AG10803 (cell line): ENCODE measurements around the gene GRIK3.

Experiments used
- DNase-seq: peaks from one replicate; pipeline ENCODE4 v3.0.0; 2010; ENCODE audit warnings: low read depth
- H3K4me3 ChIP-seq: 2 replicates; pipeline ENCODE4 v1.5.1; 2011; ENCODE audit warnings: mild to moderate bottlenecking, low read length, control low read depth
- TF ChIP-seq, protein P1 (sequence below): conservative IDR thresholded peaks from 2 replicates; pipeline ENCODE4 v1.5.1; 2011; ENCODE audit warnings: mild to moderate bottlenecking, low read length, control low read depth, inconsistent platforms

GRIK3 gene

DNA sequence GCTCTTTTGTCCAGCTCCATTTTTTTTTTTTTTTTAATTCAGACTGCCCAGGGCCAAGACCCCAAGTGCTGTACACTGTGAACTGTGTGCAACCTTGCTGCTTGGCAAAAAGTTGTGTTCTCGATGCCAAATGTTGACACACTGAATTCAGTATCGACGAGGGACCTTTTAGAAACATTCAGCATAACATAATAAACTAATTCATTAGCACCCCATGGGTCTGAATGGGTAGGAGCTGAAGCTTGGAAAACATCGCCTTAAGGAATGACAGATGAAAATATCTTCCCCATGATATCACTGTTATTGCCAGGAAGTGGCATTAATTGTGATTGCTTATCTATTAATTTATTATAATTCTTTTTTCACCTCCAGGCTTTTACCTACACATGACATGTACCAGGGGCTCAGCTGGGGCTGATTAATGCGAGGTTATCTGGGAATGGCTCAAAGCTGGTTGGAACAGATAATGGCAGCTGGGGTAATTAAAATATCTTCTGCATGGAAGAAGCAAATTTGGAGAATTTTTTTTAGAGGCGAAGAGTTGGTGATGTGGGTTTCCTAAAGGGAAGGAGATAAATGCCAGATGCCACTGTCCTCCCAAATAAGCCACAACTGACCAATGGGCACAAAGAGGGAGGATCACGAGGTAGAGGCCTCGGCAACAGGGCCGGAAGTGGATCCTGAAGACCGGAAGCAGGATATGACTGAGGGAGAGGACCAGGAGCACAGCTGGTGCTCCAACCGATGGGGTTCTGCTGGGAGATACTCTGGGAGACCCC, 169.3 kb downstream of the GRIK3 start:
- no peak overlapping the region for H3K4me3 ChIP-seq
- no peak for DNase-seq
- TF ChIP-seq, protein P1, sequence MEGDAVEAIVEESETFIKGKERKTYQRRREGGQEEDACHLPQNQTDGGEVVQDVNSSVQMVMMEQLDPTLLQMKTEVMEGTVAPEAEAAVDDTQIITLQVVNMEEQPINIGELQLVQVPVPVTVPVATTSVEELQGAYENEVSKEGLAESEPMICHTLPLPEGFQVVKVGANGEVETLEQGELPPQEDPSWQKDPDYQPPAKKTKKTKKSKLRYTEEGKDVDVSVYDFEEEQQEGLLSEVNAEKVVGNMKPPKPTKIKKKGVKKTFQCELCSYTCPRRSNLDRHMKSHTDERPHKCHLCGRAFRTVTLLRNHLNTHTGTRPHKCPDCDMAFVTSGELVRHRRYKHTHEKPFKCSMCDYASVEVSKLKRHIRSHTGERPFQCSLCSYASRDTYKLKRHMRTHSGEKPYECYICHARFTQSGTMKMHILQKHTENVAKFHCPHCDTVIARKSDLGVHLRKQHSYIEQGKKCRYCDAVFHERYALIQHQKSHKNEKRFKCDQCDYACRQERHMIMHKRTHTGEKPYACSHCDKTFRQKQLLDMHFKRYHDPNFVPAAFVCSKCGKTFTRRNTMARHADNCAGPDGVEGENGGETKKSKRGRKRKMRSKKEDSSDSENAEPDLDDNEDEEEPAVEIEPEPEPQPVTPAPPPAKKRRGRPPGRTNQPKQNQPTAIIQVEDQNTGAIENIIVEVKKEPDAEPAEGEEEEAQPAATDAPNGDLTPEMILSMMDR = no peak

DNA sequence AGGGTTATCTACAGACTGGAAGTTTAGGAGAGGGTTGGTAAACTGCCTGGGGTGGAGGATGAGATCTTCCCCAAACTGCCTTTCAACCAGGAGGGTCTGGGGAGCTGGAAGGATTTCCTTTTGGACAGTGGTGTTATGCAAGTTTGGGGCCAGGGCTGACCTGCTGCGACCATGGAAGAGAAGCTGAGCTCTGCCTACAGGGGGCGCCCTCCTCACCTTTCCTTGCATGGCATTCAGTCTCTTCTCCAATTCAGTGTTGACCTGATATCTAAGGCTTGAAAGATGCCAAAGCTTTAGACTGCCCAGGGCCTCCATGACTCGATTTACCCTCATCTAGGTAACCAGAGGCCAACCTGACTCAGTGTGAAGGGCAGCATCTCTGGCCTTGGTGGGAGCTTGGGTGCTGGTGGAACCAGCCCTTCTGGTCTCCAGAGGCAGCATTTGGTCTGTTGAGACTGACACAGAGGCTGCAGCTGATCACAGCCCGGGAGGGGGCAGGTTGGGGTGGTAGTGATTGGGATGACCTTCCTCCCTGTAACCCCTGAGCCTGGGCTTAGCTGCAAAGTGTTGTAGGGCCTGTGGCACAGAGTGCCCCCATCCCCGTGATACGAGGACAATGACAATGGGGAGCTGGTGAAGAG, 170.0 kb downstream of the GRIK3 start:
- TF ChIP-seq, protein P1 = peak; percentile 10; the same call in 1 of the 2 replicates
- DNase-seq = no peak
- no peak overlapping the region for H3K4me3 ChIP-seq

DNA sequence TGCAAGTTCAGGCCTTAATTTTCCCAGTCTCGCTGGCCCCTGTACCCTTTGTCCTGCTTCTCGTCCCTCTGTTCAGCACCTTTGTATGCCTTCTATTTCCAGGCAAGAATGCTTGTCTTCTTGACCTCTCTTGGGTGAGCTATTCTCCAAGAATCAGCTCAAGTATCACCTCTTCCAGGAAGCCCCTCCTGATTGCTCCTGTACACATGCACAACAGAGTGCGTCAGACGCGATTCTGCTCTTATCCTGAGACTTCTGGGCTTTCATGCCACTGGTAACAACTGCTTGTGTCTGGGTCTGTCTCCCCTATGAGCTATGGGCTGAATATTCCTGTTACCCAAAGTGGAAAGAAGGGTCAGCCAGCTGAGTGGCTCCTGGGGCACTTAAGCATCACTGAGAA, 170.8 kb downstream of the GRIK3 start:
- DNase-seq = no peak
- TF ChIP-seq, protein P1 = no peak
- no peak overlapping the region for H3K4me3 ChIP-seq

DNA sequence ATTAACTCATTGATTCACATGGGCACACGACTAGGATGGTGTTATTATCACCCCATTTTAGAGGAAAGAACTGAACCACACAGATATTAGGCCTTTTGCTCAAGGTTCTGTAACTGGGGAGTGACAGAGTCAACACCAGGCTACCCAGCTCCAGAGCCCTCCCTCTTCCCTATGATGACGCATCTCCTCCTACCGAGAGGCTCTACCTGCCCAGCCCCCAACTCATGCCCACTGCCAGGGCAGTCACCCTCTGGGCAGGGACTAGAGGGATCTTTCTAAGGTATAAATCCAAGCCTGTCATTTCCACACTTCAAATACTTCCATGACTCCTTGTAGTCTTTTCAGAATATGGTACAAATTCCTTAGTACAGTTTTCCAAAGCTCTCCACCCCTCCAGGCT, 171.3 kb downstream of the GRIK3 start:
- TF ChIP-seq, protein P1 = no peak
- no peak overlapping the region for H3K4me3 ChIP-seq
- DNase-seq = no peak

DNA sequence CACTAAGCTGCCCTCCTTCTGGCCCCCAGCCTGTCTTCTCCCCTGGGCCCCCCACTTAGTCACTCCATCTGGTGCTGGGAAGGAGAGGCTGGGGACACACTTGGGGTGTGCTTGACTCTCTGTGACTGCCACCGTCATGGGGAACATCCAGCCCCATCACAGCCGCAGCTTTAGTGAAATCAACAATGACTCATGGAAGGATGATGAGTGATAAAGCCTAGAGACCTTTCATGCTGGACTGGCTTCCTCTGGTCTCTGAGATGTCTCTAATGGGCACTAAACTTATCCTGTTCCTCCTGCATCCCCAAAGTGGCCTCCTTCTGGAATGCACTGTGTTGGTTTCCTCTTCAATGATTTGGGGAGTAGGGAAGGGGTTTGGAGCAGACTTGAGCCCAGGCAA, 172.9 kb downstream of the GRIK3 start:
- no peak overlapping the region for H3K4me3 ChIP-seq
- no peak for DNase-seq
- TF ChIP-seq, protein P1 = no peak

DNA sequence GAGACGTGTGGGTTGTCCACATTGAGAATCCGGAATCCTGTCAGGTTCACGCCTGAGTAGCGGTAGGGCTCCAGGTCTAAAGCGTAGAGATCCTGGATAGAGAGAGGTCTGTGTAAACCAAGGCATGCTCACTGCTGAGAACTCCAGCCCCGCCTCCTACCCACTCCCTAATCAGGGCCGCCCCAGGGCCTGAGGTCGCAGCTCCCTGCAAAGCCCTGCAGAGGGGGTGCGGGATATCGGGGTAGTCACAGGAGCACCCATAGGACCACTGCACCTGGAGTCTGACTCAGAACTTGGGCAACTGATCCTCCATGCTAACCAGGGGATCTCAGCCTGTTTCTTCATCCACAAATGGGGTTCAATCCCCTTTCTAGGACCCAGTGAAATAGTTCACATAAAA, 174.4 kb downstream of the GRIK3 start:
- no peak overlapping the region for H3K4me3 ChIP-seq
- DNase-seq = no peak
- TF ChIP-seq, protein P1 = no peak

DNA sequence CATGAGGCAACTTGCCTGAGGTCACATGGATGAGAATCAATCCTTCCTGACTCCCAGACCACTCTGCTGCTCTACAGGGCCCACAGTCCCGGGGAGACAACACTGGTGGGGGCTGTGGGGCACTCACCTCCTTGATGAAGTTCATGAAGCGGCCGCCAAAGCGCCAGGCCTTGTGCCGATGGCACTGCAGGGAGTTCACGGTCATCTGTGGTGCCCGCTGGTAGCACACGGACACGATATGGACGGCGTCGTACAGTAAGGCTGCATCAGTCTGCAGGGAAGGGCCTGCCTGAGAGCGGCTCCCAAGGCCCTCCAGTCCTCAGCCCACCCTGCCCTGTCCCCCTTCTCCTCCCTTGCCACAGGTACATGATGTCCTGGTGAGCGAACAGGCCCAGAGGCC, 175.3 kb downstream of the GRIK3 start:
- no peak overlapping the region for H3K4me3 ChIP-seq
- TF ChIP-seq, protein P1 = no peak
- DNase-seq = no peak
